Ecto neural progenitor cell (in vitro differentiated cells): ENCODE data around the gene CHPF2.

Source experiments
- DNase-seq: peaks from one replicate; pipeline ENCODE4 v3.0.0-alpha.2; 2018; ENCODE audit warnings: low spot score

Gene CHPF2

DNA sequence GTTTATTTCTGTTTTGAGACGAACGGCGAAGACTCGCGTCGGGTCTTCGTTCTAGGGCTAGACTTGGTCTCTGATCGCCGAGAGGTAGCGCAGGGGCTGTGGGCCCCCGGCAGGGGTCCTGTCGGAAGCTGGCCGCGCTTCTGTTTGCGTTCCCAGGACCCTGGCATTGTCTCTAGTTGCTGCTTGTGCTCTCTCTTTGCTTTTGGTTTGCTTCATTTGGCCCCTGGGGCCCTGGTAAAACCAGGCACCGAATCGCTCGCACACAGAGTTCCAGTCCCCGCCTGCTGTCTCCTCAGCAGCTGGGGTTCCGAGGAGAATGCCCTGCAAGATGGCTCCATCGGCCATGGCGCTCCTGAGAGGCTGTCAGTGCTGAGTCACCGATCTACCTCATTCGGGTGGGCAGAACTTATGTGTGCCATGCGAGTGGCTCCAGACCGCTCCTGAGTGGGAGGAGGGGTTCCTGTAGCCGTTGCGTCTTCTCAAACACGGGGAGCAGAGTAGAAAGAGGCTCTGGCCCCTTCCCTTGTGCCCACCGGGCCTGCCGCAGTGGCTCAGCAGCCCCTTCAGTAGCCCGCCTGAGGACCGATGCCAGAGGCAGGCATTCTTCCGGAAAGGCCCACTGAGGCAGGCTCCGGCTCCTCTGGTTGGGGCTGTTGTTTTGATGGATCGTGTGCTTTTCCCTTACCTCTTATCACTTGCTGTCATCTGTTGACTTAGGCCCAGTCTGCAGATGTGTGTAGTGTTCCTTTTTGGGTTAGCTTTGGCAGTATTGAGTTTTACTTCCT is 826 bp downstream of the CHPF2 start:
- DNase-seq, result no peak

DNA sequence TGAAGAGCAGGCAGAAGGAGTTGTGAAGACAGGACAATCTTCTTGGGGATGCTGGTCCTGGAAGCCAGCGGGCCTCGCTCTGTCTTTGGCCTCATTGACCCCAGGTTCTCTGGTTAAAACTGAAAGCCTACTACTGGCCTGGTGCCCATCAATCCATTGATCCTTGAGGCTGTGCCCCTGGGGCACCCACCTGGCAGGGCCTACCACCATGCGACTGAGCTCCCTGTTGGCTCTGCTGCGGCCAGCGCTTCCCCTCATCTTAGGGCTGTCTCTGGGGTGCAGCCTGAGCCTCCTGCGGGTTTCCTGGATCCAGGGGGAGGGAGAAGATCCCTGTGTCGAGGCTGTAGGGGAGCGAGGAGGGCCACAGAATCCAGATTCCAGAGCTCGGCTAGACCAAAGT is 1.5 kb downstream of the CHPF2 start:
- no peak for DNase-seq

DNA sequence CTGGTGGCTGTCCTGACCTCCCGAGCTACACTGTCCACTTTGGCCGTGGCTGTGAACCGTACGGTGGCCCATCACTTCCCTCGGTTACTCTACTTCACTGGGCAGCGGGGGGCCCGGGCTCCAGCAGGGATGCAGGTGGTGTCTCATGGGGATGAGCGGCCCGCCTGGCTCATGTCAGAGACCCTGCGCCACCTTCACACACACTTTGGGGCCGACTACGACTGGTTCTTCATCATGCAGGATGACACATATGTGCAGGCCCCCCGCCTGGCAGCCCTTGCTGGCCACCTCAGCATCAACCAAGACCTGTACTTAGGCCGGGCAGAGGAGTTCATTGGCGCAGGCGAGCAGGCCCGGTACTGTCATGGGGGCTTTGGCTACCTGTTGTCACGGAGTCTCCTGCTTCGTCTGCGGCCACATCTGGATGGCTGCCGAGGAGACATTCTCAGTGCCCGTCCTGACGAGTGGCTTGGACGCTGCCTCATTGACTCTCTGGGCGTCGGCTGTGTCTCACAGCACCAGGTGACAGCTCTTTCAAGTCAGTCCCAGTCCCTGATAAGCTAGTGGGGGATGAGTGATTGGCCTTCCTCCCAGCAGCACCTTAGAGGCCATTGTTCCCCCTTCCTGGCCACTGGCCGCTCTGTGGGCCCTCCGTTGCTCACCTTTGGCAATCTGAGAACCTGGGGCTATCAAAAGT is 3.0 kb downstream of the CHPF2 start:
- no peak for DNase-seq

DNA sequence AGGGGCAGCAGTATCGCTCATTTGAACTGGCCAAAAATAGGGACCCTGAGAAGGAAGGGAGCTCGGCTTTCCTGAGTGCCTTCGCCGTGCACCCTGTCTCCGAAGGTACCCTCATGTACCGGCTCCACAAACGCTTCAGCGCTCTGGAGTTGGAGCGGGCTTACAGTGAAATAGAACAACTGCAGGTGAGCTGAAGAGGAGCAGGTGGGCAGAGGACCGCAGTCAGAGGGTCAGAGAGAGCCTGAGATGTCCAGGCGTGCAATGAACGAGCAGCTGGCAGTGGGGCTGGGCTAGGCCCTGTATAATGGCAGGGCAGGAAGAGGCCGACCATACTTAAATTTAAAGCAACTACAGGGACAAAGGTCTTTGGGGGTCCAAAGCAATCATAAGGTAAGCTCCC is 4.1 kb downstream of the CHPF2 start:
- no peak for DNase-seq

DNA sequence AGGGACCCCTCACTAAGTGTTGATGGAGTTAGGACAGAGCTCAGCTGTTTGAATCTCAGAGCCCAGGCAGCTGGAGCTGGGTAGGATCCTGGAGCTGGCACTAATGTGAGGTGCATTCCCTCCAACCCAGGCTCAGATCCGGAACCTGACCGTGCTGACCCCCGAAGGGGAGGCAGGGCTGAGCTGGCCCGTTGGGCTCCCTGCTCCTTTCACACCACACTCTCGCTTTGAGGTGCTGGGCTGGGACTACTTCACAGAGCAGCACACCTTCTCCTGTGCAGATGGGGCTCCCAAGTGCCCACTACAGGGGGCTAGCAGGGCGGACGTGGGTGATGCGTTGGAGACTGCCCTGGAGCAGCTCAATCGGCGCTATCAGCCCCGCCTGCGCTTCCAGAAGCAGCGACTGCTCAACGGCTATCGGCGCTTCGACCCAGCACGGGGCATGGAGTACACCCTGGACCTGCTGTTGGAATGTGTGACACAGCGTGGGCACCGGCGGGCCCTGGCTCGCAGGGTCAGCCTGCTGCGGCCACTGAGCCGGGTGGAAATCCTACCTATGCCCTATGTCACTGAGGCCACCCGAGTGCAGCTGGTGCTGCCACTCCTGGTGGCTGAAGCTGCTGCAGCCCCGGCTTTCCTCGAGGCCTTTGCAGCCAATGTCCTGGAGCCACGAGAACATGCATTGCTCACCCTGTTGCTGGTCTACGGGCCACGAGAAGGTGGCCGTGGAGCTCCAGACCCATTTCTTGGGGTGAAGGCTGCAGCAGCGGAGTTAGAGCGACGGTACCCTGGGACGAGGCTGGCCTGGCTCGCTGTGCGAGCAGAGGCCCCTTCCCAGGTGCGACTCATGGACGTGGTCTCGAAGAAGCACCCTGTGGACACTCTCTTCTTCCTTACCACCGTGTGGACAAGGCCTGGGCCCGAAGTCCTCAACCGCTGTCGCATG is 5.2 kb downstream of the CHPF2 start:
- no peak for DNase-seq

DNA sequence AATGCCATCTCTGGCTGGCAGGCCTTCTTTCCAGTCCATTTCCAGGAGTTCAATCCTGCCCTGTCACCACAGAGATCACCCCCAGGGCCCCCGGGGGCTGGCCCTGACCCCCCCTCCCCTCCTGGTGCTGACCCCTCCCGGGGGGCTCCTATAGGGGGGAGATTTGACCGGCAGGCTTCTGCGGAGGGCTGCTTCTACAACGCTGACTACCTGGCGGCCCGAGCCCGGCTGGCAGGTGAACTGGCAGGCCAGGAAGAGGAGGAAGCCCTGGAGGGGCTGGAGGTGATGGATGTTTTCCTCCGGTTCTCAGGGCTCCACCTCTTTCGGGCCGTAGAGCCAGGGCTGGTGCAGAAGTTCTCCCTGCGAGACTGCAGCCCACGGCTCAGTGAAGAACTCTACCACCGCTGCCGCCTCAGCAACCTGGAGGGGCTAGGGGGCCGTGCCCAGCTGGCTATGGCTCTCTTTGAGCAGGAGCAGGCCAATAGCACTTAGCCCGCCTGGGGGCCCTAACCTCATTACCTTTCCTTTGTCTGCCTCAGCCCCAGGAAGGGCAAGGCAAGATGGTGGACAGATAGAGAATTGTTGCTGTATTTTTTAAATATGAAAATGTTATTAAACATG is 6.0 kb downstream of the CHPF2 start:
- no peak for DNase-seq

DNA sequence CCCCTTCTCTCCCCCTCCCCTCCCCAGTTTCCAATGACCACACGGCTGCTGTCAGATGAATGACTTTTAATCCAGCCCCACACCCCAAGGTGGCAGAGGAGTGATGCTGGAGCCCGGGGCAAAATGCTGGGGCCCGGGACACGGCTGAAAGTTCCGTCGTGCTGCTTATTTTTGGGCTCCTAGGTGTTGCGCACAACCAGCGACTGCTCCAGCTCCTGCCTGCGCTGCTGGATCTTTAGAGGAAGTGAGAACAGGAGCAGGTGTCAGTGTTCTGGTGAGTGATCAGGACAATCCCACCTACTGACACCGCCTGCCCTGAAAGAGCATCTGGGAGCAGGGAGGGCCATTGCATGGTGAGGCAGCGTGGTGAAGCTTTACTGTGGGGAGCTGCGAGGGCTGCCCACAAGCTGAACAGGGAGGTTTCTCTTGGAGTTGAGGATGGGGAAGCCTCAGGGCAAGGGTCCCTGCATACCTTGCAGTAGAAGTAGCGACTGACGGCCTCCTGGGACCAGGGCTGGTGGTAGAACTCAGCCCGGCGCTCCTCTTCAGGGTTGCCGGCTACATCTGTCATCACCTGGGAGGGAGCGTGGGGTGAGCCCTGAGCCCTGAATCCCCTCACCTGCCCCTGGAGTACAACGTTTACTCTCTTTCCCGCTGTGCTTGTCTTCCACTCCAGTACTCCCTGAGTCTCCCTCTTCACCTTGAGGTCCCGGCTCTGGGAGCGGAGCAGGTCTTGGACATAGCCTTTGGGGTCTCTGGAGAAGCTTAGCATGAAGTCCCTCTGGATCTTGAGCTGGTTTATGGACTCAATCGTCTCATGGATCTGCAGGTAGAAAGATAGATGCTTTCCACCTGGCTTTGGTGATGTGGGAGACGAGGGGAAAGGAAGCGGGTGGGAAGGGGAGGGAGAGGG is 6.9 kb downstream of the CHPF2 start:
- no peak for DNase-seq

DNA sequence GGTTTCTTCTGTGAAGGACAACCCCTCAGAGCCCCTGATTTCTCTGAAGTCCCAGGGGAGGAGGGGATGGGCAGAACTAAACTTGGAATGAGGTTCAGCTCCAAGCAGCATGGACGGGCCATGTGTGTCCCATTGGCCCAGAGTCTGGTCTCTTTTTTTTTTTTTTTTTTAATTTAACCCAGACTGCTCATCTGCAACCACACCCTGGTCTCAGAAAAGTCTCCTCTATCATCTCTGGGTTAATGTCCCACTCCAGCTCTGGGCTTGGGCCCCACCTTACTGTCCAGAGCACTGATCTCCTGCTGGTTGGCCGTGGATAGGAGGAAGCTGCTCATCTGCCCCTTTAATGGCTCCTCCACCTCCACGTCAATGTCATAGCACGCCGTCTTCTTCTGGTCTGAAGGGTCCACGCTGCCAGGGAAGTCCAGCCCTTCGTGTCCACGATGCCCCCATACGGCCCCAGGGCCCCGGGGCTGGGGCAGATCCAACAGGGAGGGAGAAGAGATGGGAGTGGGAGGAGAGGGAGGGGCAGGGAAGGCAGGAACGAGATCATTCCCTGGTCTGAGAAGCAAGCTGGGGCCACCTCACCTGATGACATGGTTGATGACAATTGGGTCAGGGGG is 7.7 kb downstream of the CHPF2 start:
- no peak for DNase-seq

DNA sequence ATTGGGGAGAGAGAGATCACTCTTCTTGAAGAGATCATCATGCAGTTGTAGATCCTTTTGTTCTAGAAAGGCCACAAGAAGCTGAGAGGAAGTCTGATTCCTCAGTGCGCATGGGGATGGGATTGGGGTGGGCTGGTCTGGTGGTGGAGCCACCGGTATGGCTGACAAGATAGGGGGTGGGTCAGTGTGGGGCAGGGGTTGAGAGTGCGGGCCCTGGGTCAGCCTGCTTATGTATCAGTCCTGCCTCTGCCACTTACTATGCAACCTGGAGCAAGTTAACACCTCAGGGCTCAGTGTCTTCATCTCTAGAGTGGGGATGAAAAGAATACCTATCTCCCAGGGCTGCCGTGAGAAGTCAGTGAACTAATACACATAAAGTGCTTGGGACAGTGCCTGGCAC is 8.3 kb downstream of the CHPF2 start:
- DNase-seq, result no peak

DNA sequence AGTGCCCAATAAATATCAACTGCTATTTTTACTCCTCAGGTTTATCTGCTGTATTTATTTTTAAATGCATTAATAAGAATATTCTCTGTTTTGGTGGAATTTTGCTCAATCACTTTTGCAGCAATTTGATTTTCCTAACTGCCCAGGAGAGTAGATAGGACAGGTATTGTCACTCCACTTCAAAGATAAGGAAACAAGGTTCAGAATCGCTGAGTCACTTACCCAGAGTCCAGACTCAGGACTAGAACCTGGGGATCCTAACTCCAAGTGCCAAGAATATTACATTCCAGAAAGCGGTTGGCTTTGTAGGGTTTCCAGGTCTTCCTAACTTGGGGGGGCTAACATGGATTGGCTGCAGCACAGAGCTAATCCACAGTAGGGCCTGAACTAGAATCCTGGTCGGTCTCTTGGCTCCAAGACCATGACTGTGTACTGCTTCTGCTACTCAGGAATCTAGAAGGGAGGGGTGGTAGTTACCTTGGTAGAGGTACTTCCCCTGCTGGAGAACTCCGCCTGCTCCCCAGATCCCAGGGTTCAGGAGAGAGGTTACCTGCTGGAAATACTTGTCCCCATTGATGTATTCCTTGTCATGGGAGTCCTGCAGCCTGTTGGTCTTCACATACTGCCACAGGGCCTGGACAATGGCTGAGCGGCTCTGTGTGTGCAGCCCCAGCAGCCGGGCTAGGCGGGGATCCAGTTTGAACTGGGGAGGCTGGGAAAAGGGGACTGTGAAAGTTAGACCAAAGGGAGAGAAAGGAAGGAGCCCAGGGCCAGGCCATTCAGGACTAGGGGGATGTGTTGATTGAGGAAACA is 8.9 kb downstream of the CHPF2 start:
- DNase-seq, result no peak

DNA sequence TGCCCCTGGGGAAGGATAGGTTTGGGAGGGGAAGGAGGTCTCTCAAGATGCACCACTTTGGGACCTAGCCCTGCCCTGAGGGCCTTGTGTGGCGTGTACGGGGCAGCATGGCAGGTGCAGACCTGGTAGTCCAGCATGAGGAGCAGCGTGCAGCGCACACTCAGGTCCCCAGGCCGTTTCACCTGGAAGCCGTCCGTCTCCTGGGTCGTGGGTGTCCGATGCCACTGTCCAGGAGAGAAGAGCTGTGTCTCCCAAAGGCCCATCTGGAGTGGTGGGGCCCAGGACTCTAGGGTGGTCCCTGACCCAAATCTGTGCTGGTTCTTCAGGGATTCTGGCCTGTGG is 9.4 kb downstream of the CHPF2 start:
- DNase-seq, result no peak

DNA sequence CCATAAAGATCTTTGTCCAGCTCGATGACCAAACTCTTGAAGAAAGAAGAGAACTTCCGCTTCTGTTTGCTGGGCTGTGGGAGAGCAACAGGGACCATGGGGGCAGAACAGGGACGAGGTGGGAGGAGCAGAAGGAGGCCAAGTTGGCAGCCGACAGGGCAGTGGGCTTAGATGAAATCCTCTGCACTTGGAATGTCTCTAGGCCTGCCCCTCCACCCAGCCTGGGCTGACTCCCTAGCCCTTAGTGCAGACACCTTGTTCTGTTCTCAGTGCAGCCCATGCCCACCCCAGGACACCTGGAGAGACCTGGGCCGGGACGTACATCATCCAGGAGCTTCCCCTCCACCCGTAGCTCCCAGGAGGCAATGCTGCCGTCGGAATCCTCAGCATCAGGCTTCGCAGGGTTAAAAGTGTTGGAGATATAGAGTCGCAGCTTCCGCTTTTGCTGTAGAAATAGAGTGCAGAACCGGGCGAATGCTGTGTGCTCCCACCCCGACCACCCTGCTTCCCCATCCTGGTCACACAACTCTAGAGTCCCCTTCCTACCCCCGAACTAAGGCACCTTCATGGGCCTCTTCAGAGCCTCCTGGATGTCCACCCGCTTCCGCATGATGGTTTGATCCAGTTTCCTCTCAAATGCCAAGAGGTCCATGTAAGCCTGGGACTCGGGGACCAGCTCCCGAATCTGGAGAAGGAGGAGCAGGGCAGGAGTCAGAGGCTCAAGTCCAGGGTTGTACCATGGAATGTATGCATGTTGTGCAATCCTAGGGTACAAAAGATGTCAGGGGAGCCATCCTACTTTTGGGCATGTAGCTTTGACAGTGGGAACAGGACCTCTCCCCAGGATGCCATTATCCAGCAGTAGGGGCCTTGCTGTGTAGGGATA is 10.1 kb downstream of the CHPF2 start:
- no peak for DNase-seq

DNA sequence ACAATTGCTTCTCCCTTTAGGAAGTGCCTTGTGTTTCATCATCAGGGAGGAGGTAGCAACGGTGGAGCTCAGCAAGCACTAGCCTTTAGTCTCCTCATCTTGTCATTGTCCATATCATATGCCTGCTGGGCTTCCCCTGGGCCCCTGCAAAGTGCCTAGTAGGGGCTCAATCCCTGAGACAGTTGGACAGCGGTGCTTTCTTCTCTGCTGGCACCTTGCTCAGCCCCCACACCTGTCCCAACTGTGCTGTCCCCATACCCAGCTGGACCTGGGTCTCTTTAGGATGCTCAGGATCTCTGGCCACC is 10.7 kb downstream of the CHPF2 start:
- no peak for DNase-seq

DNA sequence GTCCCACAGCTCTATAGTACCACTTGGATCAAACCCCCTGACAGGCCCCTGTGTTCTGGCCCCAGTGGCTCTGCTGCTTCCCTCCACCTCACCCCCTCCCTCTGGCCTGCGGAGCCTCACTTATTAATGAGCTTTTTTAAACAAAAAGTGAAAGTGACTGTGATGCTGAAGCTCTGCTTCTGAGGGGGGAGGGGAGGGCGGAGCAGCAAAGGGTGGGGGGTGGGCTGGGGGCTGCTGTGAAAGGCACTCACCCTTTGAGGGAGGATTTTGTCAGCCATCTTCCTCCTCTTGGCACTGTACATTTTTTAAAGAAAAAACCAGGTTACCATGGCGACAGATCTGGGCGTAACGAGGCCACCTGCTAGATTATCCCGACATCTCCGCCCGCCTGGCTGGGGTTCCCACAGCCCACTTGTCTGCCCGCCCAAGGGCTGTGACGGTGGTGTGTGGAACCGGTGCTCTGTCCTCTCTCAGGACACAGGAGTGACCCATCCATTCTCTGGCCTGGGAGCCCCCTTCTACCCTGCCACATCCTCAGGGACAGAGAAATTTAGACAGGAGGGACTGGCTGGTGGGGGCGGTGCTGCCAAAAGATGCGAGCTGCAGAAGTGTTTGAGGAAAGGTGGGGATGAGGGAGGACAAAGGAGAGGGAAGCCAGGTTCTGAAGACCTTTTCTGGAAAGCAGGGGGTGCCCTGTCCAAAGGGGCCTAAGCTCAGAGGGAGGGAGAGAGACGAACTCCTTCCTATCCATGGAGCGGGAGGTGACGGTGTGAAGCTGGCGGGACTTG is 11.3 kb downstream of the CHPF2 start:
- peak; percentile 72 for DNase-seq

DNA sequence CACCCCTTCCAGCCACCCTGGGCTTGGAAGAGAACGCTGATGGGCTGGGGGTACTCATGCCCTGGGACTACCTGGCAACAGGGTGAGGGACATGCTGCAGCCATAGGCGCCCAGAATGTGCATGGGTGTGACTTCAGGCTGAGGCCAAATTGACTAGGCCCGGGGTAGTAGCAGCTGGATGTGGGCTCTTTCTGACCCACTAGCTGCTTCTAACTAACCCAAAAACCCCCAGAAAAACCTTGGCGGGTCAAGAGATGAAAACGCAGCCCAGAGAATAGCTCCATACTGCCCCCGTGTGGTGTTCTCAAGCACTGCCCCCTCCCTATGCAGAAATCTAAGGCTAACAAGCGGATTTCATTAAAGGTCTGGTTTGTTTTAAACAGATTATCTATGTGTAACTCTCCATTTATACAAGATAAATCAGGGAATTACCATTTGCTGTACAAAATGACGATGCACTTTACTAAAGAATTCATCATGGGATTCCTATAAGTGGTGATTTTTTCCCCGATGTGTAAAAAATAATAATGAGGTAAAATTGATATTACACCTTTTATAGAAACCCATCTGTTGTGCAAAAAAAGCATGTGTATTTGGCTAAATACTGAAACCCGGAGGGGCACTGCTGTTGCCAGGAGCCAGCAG is 12.0 kb downstream of the CHPF2 start:
- peak; percentile 67 for DNase-seq

DNA sequence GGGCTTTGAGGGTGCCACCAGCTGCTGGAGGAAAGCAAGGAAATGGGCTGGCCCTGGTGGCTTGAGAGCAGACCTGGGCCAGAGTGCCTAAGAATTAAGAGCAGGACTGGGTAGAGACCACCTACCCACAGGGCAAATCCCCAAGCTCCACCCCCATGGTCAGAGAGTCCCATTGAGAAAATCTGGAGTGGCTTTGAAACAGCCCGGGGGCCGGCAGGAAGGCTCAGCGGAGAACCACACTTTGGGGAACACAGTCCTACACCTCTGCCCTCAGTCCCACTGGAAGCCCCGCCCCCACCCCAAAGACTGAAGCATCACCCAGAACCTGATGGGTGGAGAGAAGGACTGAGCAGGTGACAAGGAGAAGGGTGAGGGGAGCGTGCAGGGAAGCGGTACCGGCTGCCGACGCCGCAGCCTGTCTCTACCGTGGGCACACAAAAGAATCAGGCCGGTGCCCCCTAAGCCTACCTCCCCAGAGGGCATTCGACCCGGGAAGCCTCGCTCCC is 12.6 kb downstream of the CHPF2 start:
- peak; percentile 61 for DNase-seq

DNA sequence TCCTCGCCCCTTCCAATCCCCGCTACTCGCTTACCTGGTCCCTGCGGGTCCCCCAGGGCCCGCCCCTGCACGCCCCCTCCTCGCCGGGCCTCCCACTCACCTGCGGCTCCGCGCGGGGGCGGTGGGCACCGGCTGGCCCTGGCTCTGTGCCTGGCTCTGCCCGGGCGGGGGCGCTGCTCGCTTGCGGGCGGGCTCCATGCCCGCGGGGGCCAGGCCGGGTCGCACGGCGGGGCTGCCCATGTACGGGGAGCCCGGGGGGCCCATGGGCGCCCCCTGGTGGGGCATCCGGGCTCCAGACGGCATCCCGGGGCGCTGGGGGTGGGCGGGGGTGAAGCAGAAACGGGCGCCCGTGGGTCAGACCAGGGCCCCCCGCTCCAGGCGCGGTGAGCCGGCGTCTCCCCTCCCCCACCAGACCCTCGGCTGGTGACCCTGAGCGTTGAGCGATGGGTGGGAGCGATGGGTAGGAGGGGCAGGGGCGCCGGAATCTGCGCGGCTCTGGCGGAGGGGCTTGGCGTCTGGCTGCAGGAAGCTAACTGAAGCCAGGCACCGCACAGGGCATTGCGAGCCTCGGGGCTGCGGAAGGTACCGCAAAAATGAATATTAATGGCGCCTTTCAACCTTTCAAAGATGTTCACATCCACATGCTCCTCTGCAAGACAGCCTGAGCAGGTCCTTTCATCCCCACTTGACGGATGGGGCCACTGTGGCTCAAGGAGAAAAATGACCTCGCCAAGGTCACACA is 13.2 kb downstream of the CHPF2 start:
- DNase-seq, result peak; percentile 79
